ENCODE measurements around the gene NCAM1.

Gene NCAM1

DNA sequence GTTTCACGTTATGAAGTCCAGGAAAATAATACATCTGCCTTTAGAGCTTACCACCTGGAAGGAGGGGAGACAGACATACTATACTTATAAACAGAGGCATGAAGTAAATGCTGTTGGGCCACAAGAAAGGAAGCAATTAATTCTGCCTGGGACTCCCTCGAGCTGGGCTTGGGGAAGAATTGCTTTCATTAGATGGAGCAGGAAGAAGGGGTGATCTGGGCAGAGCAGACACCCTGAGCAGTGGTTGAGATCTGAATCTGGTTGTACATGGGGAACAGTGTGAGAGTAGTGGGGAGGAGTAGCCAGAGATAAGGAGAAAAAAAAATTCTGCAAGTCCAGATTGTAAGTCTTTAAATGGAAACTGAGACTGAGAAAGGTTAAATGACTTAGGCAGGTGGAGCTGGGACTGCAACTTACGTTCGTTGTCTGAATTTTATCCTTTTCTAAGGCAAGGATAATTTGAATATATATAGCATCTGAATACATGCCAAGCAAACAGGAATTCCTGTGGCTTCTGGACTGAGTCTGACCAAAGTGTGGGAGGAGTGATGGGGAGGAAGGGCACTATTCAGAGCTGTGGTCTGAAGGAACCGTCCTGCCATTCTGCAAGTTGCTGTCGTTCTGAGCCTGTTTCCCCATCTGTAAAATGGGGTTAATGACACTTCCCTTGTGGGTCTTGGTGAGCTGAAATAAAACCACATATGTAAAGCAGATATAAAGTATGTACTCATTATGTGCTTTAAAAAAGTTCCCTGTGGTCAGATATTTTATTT is 7.9 kb downstream of the NCAM1 start:
- DNase-seq (ENCODE audit: low read depth), result no peak

DNA sequence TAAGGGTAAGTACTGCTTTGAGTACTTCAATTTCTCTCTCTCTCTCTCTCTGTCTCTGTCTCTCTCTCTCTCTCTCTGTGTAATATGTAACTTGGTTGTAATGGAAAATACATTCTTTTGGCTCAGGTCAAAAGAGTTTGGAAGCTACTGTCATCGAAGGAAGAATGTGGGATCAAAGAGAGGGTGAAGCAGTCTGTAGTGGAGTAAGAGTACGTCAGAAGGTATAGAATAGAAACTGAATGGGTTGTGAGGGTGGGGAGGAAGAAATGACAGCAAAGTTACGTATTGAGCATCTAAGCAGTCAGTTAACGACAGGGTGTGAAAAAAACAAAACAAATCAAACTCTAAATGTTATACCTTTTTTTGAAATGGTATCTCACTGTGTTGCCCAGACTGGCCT is 10.0 kb downstream of the NCAM1 start:
- DNase-seq (ENCODE audit: low read depth), result no peak

- DNase-seq (ENCODE audit: low read depth), result no peak
These were observed 10.6 kb downstream of the NCAM1 start for GRCh38 chr11:112971827-112972226.

DNA sequence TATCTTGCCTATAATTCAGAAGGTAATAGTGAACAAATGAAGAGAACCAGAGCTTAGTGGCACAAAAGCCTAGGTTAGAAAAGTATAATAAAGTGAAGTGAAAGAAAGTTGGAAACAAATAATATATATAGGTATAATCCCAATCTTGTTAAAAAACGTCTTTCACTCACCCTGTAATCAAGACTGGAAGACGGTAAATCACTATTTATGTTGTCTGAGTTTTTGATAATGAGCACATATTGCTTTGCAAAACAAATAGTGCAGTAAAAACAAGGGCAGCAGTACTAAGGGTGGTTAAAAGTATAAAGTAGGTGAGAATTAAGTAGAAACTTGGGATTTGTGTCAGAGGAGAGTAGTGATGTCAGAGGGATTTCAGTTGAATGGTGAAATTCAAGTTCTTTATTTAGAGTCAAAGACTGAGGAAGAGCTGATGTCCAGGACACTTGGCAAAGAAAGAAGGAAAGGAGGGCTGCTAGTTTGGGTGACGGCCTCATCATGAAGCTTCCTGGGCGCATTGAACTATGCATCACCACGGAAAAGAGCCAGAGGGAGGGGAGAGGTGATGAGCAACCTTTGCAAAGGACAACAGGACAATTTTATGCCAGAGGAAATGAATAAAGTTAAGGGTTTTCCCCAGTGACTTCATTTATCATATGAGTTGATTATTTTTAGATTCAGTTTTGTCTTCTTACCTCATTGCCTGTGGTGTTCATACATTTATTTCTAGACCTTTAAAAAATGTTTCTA is 11.4 kb downstream of the NCAM1 start:
- DNase-seq (ENCODE audit: low read depth), result no peak

DNA sequence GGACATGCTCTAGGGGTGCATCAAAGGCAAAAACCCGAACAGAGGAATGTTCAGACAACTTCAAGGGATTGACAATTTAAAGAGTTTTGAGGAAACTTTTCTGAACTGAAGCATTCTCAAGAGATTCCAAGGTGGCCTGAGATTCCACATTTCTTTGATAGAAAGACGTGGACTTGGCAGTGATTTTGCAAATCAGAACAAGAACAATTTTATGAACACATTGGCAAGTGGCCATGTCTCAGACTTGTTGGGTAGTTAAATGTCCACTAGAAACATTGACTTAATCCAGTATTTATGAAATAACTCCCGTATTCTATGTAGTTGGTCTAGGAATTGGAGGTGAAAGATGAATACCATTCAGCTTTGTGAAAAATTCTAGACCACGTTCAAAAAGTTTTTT is 13.8 kb downstream of the NCAM1 start:
- DNase-seq (ENCODE audit: low read depth), result no peak

DNA sequence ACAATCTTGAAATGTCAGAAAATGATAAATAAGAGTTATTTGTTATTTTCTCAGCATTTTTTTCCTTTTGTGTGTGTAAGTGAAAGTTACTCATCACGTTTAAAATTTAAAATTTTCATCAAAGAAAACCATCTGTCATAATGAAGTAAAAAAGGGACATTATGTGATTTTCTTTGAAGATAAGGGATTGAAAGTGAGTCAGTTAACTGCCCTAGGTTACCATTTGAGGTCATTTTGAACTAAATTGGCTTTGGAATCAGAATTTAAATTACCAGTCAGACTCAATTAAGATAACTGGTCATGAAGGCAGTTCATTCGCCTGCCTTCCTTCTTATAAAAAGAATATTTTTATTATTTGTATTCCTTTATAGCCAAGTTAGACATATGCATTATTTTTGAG is 14.3 kb downstream of the NCAM1 start:
- DNase-seq (ENCODE audit: low read depth), result no peak

DNA sequence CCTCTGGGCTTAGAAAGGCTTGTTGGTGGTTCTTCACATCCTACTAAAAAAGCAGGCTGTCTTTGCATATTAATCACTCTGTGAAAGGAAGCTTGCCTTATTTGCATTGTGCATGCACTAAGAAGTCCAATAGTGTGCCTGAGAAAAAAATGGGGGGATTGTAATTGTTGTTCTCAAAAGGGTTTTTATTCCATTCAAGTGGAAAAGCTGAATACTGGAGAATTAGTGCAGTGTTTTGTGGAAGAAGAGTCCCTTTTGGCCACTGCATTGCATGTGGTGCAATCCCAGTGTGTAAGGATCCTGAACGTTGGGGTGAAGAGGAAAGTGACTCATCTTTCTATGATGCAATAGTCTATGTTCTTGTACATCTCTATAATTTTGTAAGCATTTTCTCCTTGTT is 16.5 kb downstream of the NCAM1 start:
- no peak for DNase-seq (ENCODE audit: low read depth)

DNA sequence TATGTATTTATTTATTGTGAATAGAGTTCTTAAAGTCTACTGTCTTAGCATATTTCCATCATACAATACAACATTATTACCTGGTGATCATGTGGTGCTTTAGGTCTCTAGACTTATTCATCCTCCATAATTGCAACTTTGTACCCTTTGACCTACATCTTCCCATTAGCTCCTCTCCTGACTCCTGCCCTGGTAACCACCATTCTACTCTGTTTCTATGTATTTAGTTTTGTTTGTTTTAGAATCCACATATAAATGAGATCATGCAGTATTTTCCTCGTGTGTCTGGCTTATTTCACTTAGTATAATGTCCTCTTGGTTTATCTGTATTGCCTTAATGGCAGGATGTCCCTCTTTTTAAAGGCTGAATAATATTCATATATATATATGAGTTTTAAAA is 22.7 kb downstream of the NCAM1 start:
- DNase-seq (ENCODE audit: low read depth), result no peak

- no peak for DNase-seq (ENCODE audit: low read depth)
These were observed 28.0 kb downstream of the NCAM1 start for GRCh38 chr11:112989198-112989597.

DNA sequence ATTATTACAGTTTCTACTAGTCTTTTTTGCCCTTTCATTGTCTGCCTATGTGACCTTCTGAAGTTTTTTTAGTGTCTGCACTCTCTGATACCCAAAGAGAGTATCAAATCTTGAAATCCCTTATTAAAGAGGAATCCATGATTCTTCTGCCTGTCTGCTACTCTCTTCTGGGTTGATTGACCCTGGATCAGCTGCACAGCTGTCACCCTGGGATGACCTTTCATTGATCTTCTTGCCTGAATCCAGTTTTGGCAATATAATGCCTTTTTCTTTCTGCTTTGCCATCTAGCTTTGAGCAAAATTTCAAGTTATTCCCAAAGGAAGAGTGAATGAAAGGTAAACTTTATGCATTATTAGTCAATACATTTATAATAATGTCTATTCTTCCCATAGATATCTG is 32.6 kb downstream of the NCAM1 start:
- DNase-seq (ENCODE audit: low read depth), result no peak

DNA sequence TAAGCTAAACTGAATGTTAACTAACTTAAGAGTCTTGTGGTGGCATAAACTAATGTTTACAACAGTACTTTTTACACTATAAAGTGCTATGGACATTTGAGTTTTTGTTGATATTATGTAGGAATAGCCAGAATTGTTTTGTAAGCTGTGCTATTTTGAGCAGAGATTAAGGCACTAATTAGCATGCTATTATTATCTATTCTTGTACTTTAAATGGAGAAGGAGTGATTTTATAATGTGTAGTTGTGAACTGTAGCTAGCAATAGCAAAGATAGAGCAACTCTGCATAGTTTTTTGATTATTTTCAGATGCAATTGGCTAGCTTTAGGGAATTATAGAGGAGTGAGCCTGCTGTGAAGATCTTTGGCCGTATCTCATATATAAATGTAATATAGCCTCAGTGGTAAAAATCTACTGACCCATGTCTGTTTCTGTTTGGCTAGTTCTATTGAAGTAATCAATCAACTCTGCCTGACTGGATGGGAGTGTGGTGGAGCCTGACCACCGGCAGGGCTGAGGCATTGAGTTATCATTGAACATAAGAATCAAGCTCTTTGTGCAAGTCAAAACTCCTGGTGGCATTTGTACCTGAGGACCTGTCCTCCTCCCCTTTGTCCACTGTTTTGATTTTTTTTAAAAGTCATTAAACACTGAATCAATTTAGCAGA is 34.3 kb downstream of the NCAM1 start:
- DNase-seq (ENCODE audit: low read depth), result no peak

DNA sequence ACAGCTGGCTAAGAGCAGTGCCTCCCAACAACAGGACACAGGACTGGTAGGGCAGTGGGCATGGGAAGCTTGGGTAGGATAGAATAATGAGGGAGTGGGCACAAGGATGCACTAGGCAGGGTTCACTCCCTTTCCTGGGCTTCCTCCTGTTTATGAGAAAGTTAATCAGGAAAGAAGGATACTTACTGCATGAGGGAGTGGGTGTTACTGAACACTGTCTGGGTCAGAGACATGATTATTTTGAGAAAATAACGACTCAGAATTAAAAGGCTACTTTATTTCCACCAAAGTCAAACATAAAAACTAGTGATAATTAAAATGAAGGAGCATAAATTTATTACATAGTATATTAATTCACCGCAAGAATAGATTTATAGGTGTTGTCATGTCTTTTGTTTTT is 35.8 kb downstream of the NCAM1 start:
- no peak for DNase-seq (ENCODE audit: low read depth)

DNA sequence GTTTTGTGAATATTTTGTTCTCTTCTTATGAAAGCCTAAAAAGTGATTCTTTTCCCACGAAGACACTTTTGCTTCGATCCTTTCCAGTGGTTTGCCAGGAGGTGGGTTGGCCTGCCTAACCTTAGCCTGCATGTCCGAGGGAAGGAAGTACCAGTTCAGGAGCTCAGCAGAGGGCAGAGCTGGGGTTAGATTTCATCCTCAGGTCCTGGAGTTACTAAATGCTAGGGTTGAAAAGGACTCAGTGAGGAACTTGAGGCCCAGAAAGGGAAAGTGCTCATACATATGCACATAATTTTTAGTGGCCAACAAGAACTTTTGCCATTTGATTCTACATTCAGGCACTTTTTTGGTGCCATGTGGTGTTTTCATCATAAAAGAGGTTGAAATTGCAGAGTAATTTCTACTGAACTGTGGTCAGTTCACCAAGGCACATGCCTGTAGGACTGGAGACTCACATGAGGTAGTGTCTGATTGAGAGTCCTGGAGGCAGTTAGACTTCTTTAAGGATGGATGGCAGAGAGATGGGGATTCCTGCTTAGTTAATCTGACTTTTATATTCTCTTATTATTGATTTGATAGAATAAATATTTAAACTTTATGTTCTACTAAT is 36.7 kb downstream of the NCAM1 start:
- no peak for DNase-seq (ENCODE audit: low read depth)

DNA sequence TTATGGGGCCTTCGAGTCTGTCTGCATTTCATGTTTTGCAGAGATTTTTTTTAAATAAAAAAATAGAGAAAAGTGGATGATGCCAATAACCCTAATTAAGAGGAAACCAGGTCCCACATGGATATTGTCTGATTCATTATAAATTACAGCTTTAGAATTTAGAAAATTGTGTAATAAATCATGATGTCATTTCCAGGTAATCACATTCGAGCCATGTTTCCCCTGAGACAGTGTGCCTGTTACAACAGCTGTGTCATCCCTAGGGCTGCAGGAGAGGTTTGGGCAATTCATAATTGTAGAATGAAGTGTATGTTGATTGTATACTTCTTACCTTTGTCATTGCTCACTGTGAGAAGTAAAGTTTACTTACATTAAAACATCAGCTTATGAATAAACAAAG is 38.3 kb downstream of the NCAM1 start:
- no peak for DNase-seq (ENCODE audit: low read depth)

- no peak for DNase-seq (ENCODE audit: low read depth)
These were observed 40.5 kb downstream of the NCAM1 start for GRCh38 chr11:113001709-113002108.

GRCh38 chr11:113006896-113007445 is 45.8 kb downstream of the NCAM1 start:
- DNase-seq (ENCODE audit: low read depth), result no peak

- DNase-seq (ENCODE audit: low read depth), result no peak
These were observed 53.3 kb downstream of the NCAM1 start for GRCh38 chr11:113014262-113015097.

DNA sequence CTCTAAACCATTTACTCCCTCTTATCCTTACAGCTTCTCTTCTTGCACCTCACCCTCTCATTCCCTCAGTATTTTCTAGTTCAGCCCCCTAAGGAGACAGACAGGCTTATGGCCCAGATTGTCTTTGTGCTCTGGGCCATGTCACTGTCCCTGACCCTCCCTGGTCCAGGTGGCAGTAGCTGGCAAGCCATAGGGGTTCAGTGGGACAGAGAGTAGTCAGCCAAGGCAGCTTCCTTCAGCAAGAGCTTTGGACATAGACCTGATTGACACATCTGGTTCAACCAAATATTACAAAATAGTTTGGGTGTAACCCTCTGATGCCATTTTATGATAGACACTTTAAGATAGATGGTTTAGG is 53.9 kb downstream of the NCAM1 start:
- DNase-seq (ENCODE audit: low read depth), result no peak

- DNase-seq (ENCODE audit: low read depth), result no peak
These were observed 55.7 kb downstream of the NCAM1 start for GRCh38 chr11:113016905-113017304.

DNA sequence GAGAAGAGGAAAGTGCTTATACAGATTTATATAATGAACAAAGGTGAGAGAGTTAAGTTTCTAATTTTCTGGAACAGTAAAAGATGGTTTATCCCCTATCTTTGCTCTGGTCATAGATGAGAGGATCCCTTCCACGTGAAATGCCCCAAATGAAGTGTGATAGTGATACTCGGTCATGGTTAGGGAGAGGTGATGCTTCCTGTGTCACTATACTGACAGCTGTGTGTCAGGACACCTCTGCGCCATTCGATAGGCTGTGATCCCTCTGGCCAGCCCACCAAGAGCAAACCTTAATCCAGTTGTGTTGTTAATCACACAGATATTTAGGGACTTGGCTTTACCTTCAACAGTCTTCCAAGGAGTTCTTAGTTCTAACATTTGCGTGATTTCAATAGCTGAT is 57.7 kb downstream of the NCAM1 start:
- no peak for DNase-seq (ENCODE audit: low read depth)

- no peak for DNase-seq (ENCODE audit: low read depth)
These were observed 58.5 kb downstream of the NCAM1 start for GRCh38 chr11:113019711-113020110.

GRCh38 chr11:113021111-113021510 is 59.9 kb downstream of the NCAM1 start:
- no peak for DNase-seq (ENCODE audit: low read depth)

Measured in stimulated activated CD8-positive, alpha-beta memory T cell treated with anti-CD3 and anti-CD28 coated beads, Interleukin-7, amount 100 ng/mL, for 24 hours (primary cell).